Lower leg skin (tissue), 4 donors: ENCODE results near the gene NCOR2. TPM values are rescaled to one million over a fixed set of nuclear protein-coding genes. Genes with fewer than 3 reads are reported as not detected.

Source experiments
- DNase-seq, 2 donors: peaks; one replicate each; pipeline ENCODE4 v3.0.0-alpha.2; 2019; ENCODE audit warnings: low spot score in 2 of 2
- H3K4me3 ChIP-seq: fragments of 200-600 bp; sonication (generic); 2 replicates; pipeline ENCODE4 v1.5.1; 2017; ENCODE audit warnings: mild to moderate bottlenecking, low read depth; ENCODE audit not compliant: poor library complexity, severe bottlenecking
- POLR2A ChIP-seq, 2 donors: fragments of 450-650 bp; IDR thresholded peaks; one replicate each; pipeline ENCODE4 v1.6.1; 2016 to 2017; ENCODE audit warnings: antibody characterized with exemption in 2 of 2, mild to moderate bottlenecking in 1 of 2, moderate library complexity in 1 of 2
- WGBS, 2 donors: methylation state at CpG; one replicate each; pipeline ENCODE4 v1.1.5; 2018; 5-methylcytosine and 5-hydroxymethylcytosine counted together
- intact Hi-C: fragments of 100-400 bp; cut with DNase I; formaldehyde crosslinking; loops from one replicate; pipeline ENCODE4 v1.15.0; 2023; ENCODE audit warnings: low total_unique reads
- total RNA-seq, 4 donors: library from RNA; depleted of rRNA; stranded (reverse); fragments of >200 nt; gene quantifications; one replicate each; pipeline ENCODE4 v1.1.0, GENCODE V29; 2016
- TF ChIP-seq, protein P1 (sequence below), 3 donors: fragments of 450-650 bp; IDR thresholded peaks; one replicate each; pipeline ENCODE4 v1.5.1; 2016; ENCODE audit warnings: antibody characterized with exemption in 3 of 3, mild to moderate bottlenecking in 3 of 3, moderate library complexity in 2 of 3

NCOR2 gene
- total RNA-seq = 100 to 1,000 TPM in 3 of 4 donors, 10 to 100 TPM in 1; 92.1 to 262 (median 137) TPM

DNA sequence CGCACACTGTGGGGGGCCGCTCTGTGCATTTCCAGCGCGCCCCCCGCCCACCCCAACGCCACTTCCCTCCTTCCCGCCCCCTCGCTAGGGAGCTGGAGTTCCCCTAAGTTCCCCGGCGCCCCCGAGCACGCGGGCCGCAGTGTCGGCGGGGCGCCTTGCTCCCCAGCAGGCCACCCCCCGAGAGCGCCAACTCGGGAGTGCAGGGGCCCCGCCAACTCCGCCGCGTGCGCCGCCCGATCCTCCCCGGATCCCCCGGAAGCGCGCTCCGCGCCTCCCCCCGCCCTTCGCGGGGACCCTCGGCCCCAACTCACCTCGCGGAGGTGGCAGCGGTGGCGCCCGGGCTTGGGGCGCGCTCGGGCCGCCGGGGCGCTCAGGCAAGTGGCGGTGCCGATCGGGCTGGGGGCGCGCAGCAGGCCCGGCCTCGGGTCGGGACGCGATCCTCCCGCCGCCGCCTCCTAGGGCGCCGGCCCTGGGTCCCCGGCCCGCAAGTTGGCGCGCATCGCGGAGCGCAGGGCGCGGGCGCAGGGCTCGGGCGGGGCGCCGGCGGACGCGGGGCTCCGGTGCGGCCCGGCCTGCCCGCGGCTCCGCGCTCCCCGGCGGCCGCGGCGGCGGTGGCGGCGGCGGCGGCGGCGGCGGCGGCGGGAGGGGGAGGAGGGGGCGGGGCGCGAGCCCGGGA is at the start of gene NCOR2:
TSS of gene NCOR2 (minus strand) at position 616 of the 676 bp plus-strand sequence. CDS start 72,361 bp downstream, outside the sequence.
- TF ChIP-seq, protein P1, sequence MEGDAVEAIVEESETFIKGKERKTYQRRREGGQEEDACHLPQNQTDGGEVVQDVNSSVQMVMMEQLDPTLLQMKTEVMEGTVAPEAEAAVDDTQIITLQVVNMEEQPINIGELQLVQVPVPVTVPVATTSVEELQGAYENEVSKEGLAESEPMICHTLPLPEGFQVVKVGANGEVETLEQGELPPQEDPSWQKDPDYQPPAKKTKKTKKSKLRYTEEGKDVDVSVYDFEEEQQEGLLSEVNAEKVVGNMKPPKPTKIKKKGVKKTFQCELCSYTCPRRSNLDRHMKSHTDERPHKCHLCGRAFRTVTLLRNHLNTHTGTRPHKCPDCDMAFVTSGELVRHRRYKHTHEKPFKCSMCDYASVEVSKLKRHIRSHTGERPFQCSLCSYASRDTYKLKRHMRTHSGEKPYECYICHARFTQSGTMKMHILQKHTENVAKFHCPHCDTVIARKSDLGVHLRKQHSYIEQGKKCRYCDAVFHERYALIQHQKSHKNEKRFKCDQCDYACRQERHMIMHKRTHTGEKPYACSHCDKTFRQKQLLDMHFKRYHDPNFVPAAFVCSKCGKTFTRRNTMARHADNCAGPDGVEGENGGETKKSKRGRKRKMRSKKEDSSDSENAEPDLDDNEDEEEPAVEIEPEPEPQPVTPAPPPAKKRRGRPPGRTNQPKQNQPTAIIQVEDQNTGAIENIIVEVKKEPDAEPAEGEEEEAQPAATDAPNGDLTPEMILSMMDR (IDR thresholded peaks at IDR 0.05) = no peak
- no peak for TF ChIP-seq POLR2A (IDR thresholded peaks at IDR 0.05)
- peak within 1 kb of the TSS; percentile 87 for H3K4me3 ChIP-seq
- WGBS, 2 donors = 0% methylated on average over 15 to 37 of the region's 106 CpGs
- DNase-seq = no peak
- intact Hi-C loops = loop anchor here (10.0 kb wide), 2 partner anchors 52 to 198 kb away; no protein-coding TSS in a partner anchor

DNA sequence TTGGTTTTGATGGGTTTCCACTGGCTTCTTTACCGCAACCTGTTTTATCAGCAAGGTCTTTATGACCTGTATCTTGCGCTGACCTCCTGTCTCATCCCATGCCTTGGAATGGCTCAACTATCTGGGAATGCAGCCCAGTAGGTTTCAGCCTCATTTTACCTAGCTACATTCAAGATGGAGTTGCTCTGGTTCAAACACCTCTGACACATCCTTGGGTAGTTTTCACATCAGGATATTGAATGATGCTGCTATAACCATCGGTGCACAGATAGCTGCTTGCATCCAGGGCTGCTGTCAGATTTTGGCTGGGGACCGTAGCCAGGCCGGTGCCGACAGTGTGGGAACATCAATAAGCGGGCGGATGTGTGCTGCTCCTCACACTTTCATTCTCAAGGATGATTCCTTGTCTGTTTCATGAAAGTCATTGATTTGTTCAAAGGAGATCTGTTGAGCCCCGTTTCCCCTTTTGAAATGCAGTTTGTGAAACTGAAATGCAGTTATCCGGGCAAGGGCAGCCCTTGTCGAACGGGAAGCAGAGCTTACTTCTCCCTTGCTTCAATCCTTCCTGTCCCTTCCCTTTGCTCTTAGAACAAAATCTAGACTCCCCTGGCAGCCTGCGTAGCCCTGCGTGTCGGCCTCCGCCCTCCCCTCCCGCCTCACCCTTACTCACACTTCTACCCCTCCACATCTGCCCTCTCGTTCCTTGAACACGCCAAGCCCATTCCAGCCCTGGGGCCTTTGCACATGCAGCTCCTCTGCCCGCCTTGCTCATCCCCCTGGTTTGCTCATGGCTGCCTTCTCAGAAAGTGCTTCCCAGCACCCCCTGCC is 49.2 kb upstream of the NCOR2 start:
- no peak for TF ChIP-seq POLR2A (IDR thresholded peaks at IDR 0.05)
- TF ChIP-seq, protein P1 (IDR thresholded peaks at IDR 0.05) = no peak
- no peak overlapping the region for H3K4me3 ChIP-seq
- intact Hi-C loops = no loop called here
- DNase-seq = no peak
- 50 to 56% methylated on average over 20 of the region's 20 CpGs for whole genome bisulfite sequencing, 2 donors

DNA sequence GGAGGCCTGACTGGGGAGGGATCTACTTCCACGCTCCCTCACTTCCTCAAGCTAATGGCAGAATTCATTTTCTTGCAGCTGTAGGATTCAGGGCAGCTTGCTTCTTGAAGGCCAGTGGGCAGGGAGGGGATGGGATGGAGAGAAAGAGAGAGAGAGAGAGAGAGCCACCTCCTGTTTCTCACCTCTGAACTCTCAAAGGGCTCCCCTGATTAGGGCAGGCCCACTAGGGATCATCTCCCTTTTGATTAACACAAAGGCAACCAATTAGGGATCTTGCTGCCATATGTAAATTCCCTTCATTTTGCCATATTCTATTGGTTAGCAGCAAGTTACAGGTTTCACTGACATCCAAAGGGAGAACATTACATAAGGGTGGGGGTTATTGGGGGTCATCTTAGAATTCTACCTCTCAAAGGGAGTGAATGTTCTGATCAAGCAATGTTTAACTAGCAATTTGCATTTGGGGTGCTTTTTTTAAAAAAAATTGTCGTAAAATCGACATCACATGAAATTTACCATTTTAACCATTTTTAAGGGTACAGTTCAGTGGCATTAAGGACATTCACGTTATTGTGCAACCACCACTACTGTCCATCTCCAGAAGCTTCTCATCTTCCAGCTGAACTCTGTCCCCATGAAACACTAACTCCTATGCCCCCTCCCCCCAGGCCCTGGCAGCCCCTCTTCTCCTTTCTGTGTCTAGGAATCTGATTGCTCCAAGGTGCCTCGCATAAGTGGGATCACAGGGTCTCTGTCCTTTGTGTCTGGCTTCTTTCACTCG is 47.3 kb upstream of the NCOR2 start:
- no peak for DNase-seq
- no peak overlapping the region for H3K4me3 ChIP-seq
- WGBS, 2 donors = 96 to 97% methylated on average over 6 of the region's 6 CpGs
- TF ChIP-seq, protein P1 (IDR thresholded peaks at IDR 0.05) = no peak
- TF ChIP-seq POLR2A (IDR thresholded peaks at IDR 0.05) = no peak
- intact Hi-C loops = no loop called here

DNA sequence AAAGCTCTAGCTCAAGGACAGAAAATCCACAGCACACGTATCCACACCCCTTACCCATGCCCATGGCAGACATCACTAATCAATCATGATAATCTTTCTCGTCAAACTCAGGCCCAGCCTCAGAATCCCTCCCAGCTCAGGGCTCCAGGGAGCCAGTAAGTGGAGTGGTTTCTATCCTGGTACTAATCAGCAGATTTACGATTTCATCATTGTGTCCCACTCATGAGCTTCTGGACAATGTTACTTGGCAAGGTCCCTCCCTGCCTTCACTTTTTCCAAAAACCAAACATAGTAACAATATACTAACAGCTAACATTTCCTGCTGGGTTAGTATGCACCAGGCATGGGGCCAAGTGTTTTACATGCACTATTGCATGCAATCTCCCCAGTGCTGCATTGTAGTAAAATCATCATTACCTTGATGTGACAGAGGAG is 45.8 kb upstream of the NCOR2 start:
- TF ChIP-seq, protein P1 (IDR thresholded peaks at IDR 0.05) = no peak
- TF ChIP-seq POLR2A (IDR thresholded peaks at IDR 0.05) = no peak
- WGBS, 2 donors = 56 to 59% methylated on average over 3 of the region's 3 CpGs
- no peak overlapping the region for H3K4me3 ChIP-seq
- no peak for DNase-seq
- intact Hi-C loops = no loop called here

DNA sequence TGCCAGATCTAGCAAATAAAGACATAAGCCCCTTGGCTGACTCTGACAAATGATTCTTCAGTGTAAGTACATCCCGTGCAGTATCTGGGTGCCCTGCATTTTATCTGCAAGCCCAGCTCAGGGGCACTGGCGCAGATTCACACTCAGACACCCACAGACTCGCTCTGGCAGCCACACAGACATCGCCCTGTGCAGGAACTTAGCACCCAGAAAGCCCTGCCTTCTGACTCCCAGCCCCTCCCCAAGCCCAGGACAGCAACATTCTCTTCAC is 44.9 kb upstream of the NCOR2 start:
- 86 to 95% methylated on average over 4 of the region's 4 CpGs for WGBS, 2 donors
- H3K4me3 ChIP-seq = no peak overlapping the region
- TF ChIP-seq, protein P1 (IDR thresholded peaks at IDR 0.05) = no peak
- no peak for TF ChIP-seq POLR2A (IDR thresholded peaks at IDR 0.05)

More for the DNA sequence above, 44.9 kb upstream of the NCOR2 start:
- intact Hi-C loops = no loop called here
- no peak for DNase-seq
